HS-5 (cell line): ENCODE measurements around the gene ROCK2.
A peak's percentile ranks its signal among the peaks of the same experiment; 100 is the strongest.
"Not testable (repeated sequence)": the region's sequence is repeated elsewhere in the genome, so short reads cannot be mapped to it uniquely, and the experiment has no call there.

ENCODE experiments used
- DNase-seq: peaks from one replicate; pipeline ENCODE4 v3.0.0-alpha.2; 2012; ENCODE audit warnings: low read depth

ROCK2 gene

GRCh38 chr2:11177871-11178690, 166.4 kb downstream of the ROCK2 start:
- DNase-seq = no peak

- peak; percentile 30 for DNase-seq
Observed at GRCh38 chr2:11175293-11175795, 169.1 kb downstream of the ROCK2 start.

GRCh38 chr2:11174222-11174621, 170.2 kb downstream of the ROCK2 start:
- DNase-seq = no peak

- no peak for DNase-seq
Observed at GRCh38 chr2:11169333-11169732, 175.1 kb downstream of the ROCK2 start.

GRCh38 chr2:11168488-11168887, 175.9 kb downstream of the ROCK2 start:
- DNase-seq = no peak

- DNase-seq = no peak
Observed at GRCh38 chr2:11166476-11166875, 178.0 kb downstream of the ROCK2 start.

- DNase-seq = not testable (repeated sequence)
Observed at GRCh38 chr2:11165046-11165445, 179.4 kb downstream of the ROCK2 start.

GRCh38 chr2:11163439-11164317, 180.8 kb downstream of the ROCK2 start:
- DNase-seq = no peak

- DNase-seq = no peak
Observed at GRCh38 chr2:11161747-11162146, 182.7 kb downstream of the ROCK2 start.

- no peak for DNase-seq
Observed at GRCh38 chr2:11160731-11161455, 183.5 kb downstream of the ROCK2 start.

GRCh38 chr2:11160256-11160655, 184.2 kb downstream of the ROCK2 start:
- DNase-seq = no peak

GRCh38 chr2:11159574-11160170, 184.8 kb downstream of the ROCK2 start:
- no peak for DNase-seq

- DNase-seq = no peak
Observed at GRCh38 chr2:11158916-11159573, 185.4 kb downstream of the ROCK2 start.

- no peak for DNase-seq
Observed at GRCh38 chr2:11157731-11158130, 186.7 kb downstream of the ROCK2 start.

- no peak for DNase-seq
Observed at GRCh38 chr2:11157296-11157695, 187.1 kb downstream of the ROCK2 start.

- DNase-seq = no peak
Observed at GRCh38 chr2:11156396-11157075, 187.9 kb downstream of the ROCK2 start.

GRCh38 chr2:11155381-11156035, 188.9 kb downstream of the ROCK2 start, which contains the start of gene SLC66A3:
Gene SLC66A3, plus strand, starts transcription at chr2:11155467. Its CDS starts 80 bp downstream, at chr2:11155547.
- DNase-seq = peak; percentile 45

- peak; percentile 64 for DNase-seq
Observed at GRCh38 chr2:11154923-11155380, 189.5 kb downstream of the ROCK2 start.

GRCh38 chr2:11154016-11154922, 190.2 kb downstream of the ROCK2 start:
- DNase-seq = no peak
